Suppressor macrophage (primary cell): ENCODE measurements around the gene HSPBP1.

Source experiments
- DNase-seq, 4 experiments: peaks; one replicate each; pipeline ENCODE4 v3.0.0-alpha.2; 2020 to 2022

The HSPBP1 gene

DNA sequence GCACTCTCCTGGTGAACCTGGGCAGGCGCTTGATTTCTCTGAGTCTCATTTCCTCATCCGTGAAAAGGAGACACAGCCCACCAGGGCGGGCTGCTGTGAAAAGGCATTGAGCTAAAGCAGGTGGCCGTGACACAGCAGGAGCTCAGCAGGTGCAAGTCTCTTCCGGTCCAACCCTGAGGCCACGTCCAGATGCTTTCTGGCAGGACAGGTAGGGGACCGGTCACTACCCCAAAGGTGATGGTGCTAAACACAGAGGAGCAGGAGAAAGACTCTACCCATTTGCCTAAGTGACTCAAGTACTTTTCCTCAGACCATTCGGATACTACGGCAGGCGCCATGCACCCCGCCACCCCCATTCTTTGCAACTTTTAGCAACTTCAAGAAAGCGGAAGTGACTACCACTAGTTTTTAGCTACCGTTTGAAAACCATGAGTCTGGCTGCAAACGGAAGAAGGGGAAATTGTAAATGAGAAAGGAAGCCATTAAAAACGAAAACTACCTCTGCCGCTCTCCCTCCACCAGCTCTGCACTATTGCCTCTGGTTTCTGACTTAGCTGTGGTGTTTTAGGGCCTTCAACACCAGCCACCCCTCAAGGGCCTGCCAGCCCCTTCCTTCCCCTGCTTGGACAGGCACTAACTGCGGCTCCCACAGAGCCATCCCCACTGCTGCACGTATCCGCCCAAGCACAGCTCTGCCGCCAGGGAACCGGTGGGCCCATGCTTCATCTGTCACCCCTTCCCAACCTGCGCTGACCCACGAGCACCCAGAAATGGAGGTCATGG lies 25.9 kb downstream of the HSPBP1 start:
- peak; percentile 76 to 87 (median 82) for DNase-seq

DNA sequence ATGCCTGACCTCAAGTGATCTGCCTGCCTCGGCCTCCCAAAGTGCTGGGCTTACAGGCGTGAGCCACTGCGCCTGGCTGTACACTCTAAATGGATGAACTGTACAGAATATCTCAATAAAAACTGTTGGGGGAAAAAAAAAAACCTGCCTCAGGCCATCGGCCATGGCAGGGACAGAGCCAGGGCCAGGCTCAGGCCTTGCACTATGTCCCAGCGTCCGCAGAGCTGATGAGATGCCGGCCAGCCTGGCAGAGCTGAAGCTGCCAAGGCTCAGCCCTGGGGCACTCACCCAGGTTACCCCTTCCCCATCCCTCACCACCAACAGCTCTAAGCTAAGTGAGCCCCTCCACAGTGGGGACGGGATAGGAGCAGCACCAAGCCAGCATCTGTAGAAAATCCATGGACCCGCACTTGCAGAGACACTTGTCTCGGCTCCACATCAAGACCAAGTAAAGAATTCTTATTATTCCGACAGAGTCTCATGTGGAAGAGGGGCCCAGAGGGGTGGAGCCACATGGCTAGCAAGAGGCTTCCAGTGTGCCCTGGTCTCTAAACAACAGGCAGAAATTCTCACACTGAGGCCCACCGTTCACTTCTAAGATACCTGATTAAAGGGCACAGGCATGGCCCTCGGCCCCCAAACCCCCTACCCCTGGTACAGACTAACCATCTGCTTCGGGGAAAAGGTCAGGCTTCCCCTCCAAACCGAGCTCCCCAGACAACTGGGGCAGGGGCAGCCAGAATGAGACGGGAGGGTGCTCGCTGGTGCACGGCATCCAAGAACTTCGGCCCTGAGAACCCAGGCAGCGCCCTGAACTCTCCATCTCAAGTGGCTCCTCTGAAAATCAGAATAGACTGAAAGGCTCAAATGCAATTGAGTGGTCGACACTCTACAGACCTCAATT lies 26.9 kb downstream of the HSPBP1 start:
- DNase-seq, result no peak

DNA sequence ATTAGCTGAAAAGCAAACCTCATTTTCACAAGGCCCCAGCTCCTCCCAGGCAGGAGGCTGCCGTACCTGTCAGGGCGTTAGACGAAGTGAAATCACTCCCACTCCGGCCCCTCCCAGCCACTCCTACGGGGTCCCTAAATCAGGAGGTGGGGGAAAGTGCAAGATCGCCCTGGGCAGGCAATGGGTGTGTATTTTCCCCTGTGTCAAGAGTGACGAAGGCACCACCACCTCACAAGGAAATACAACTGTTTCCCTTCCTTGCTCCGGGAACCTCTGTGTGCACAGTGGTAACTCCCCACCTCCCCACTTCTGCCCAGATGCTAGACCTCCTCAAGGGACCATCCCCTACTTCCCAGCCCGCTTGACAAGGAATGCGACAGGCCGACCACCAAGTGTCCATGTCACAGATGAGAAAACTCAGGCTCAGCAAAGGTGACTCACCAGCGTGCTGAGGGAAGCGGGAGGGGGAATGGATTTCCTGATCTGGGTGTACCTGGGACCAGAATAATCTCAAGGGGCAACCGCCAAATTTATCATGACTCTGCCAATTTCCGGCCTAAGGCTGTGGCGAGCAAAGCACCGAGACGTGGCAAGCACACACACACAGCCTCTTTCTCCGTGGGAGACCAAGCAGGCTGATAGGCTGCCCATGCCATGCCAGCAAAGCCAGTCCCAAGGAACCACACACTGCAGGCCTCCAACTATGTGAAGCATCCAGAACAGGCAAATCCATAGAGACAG lies 28.4 kb downstream of the HSPBP1 start:
- peak in 1 of 4 experiments; percentile 11 for DNase-seq

DNA sequence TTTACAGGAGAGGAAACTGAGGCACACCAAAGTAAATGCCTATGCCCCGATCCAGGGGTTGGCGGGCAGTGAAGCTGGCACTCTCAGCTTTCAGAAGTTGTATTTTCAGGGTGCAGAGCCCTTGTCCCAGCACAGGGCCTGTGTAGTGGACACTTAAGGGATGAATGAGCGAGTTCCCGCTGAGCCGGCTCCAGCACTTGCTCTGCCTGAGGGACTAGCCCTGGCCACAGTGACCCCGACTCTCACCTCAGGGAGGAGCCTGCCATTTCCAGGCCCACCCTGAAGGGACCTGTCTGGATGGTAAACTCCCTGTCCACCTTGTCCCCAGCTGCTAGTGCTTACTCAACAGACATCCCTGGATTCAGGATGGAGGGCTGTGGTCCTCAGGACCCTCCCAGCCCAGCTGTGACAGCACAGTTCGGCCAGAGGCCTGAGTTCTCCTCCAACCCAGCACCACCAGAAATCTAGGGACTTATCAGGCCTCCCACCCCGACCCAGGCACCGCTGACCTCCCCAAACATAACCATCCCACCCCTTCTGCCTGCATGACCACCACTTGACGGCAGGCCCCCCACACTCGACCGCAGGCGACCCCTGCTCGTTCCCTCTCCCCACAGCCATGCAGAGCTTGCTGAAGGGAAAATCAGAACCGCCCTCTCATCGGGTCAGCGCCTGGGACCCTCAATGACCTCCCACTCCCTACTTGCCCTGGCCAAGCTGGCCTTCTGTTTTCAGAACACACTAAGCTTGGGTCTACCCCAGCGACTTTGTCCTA lies 29.5 kb downstream of the HSPBP1 start:
- DNase-seq, result no peak

DNA sequence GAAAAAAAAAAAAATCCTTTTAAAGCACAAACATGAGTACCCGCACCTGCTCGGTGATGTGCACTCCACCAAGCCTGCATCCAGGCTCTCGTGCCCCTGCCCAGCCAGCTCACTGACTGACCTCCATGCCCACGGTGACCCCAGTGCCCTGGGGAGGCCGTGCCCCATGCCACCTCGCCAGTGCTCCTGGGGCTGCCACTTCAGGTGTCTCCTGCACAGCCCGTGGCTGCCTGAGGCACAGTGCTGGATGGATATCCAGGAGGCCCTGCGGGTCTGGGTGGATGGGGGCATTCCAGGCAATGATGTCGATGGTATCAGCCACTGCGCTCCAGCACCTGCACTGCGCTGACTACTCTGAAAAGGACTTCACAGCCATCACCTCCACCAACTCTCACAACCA lies 30.1 kb downstream of the HSPBP1 start:
- DNase-seq, result no peak

DNA sequence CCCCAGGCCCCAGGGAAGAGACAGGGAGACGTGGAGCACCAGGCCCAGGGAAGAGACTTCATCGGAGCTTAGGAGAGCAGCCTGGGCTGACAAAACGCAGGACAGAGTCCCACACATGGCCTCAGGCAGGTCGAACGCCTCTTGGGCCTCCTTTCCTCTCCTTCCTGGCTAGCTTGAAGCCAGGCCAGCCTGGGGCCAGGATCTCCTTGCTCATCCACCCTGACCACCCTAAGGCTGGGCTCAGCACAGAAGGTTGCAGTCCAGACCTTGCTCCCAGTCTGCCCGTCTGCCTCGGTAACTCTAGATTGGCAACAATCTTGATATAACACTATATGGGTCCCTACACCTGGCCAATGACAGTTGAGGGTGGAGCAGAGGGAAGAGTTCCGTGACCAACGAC lies 31.2 kb downstream of the HSPBP1 start:
- no peak for DNase-seq

DNA sequence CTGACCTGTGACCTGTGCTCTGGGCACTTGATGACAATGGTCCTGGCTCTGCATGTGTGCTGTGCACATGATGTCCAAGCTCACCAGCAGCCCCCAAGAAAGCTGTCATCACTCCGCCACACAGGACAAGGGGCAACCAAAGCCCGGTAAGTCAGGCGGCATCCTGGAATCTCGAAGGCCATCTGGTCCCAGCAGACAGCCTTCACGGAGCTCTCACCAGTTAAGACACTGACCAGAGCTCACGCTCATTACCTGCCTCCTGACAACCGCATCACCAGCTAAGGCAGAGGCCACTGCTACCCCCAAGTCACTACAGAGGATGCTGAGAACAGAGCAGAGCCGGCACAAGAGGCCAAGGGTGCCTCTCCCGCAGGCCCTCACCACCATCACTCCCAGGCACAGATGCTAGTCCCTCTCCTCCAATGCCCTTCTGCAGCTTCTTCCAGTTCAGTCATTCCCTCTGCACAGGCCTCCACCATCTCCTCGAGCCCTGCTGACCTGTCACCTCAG lies 31.7 kb downstream of the HSPBP1 start:
- DNase-seq, result no peak

DNA sequence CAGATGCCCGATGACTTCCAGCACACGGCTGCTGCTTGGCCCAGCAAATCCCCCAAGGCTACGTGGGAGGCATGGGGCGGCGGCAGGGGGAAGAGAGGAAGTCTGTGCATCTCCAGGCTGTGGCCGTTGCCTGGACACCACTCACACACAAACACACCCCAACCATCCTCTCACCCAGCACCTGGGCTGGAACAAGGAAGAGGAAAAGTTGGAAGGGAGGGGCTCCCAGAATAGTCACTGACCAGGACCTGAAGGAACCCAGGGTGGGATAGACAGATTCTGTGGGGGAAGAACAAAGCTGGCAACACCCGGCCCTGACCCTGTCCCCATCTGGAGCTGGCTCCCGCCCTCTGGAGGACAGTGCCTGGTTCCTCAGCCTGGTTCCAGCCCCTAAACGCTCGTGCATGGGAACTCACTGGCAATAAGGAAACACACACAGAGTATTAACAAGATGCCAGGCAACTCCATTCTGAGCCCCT lies 32.2 kb downstream of the HSPBP1 start:
- peak; percentile 50 to 87 (median 74) for DNase-seq

DNA sequence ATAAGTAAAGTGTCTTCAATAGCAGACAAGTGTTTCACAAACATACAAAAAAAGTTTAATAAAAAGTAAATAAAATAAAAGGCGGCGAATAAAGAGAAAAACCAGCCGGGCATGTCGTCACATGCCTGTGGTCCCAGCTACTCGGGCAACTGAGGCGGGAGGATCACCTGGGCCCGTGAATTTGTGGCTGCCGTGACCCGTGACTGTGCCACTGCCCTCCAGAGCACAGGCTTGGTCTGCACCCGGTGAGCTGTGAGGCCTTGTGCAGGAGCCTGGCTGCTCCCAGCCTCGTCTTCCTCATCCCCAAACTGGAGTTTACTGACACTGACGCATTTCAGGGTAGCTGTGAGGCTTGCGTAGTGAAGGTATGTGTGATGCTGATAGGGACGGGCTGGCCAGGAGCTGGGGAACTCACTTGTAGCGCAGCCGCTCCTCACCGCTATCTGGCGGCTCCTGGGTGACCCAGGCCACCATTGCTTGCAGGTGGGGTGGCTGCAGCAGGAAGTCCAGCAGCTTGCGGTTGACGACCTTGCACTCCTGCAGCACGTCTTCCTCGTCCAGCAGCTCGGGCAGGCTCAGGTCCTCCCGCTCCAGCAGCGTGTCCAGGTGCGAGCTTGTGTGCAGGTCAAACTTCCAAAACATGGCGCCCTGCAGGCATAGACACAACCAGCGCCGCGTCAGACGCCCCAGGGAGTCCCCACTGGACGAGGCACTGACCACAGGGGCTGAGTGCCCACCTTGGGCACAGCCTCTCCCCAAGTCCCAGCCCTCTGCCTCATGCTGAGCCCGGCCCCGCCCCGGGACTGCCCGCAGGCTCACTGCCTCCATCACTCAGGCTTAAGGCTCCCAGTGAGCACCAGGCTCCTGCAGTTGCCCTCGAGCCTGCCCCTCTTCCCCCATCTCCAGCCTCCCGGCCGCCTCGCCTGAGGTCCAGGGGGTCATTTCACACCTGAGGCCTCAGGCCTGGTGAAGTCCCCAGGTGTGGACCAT lies 33.2 kb downstream of the HSPBP1 start:
- DNase-seq, result no peak

DNA sequence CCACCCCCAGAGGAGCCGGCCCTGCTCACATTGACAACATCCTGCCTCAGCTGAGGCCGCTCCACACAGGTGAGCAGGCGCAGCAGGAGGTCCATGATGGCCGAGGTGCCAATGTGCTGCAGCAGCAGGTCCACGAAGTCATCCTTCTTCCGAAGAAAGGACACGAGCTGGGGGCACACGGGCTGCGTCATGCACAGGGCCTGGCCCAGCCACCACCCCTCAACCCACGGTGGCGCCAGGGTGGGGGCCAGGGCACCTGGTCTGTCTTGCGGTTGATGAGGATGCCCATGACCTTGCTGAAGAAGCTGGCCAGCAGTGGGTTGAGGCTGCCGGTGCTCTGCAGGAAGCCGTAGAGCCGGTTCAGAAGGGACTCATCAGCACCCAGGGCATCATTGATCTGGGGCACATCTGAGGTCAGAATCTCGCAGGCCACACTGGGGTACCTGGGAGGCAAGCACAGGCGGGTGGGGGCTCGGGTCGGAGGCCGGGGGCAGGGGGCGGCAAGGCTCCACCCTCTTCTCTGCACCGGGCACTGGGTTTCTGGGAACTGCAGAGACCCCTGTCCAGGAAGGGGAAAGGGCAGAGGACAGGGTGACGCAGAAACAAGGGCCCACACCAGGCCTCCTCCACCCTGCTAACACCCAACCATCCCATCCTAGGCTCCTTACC lies 34.5 kb downstream of the HSPBP1 start:
- no peak for DNase-seq

DNA sequence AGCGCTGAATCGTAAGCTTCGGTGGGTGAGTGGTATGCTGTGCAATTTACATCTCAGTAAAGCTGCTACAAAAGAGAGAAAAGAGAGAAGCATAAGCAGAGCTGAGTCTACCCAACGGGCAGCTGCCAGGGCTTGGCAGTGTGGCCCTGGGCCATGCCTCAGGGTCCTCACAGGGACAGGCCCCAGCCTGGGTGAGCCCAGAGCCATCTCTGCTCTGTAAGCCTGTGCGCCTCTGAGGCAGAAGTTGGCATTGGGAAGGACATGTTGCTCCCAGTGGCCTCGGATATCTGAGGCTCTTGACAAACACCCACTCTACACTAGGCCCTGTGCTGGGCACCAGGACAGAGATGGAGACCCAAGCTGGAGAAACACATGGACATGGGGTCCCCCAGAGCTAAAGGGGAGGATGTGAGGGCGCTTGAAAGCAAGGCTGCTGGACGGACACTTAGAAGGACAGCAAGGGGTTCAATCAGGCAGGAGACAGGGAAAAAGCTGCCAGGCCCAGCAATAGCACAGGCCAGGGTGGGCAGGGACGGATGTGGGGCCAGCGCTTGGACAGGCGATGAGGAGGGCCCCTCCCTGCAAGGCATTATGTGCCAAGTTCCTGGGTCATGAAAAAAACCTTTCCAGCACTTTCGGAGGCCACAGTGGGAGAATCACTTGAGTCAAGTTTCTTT lies 35.8 kb downstream of the HSPBP1 start:
- no peak for DNase-seq

DNA sequence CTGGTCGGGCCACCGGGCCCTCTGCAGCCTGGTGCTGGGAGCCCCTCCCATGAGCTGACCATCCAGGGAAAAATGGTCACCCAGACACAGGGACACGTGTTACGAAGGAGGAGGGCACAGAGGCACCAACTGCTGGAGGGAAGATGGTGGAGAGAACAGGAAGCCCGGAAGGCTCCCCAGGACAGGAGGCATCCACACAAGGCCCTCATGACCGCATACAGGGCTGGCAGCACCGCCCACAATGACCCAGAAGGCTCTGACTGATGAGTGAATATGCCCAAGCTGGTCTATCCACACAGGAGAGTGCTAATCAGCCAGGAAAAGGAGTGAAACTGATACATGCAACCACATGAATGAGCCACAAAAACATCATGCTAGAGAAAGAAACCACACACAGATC lies 37.4 kb downstream of the HSPBP1 start:
- no peak for DNase-seq

DNA sequence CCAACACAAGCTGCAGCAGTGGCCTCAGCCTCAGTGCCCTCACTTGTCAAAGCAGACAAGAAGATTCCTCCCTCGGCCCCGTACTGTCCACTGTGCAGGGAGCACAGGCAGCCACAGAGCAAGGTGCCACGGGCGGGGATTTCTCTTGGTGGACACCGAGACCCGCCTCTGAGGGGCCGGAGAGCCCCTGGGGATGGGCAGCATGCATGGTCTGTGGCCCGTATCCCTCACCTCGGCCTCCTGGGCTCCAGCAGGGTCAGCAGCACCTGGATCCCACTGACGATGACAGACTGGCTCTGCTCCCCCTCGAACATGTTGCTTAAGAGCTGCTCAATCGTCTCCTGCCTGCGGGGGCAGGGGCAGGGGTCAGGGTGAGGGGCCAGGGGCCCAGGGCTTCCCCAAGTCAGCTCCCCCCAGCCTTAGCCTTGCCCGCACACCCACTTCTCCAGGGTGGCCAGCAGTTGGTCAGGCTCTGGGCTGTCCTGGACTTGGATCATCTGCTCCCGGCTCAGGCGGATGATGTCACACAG lies 37.9 kb downstream of the HSPBP1 start:
- no peak for DNase-seq

DNA sequence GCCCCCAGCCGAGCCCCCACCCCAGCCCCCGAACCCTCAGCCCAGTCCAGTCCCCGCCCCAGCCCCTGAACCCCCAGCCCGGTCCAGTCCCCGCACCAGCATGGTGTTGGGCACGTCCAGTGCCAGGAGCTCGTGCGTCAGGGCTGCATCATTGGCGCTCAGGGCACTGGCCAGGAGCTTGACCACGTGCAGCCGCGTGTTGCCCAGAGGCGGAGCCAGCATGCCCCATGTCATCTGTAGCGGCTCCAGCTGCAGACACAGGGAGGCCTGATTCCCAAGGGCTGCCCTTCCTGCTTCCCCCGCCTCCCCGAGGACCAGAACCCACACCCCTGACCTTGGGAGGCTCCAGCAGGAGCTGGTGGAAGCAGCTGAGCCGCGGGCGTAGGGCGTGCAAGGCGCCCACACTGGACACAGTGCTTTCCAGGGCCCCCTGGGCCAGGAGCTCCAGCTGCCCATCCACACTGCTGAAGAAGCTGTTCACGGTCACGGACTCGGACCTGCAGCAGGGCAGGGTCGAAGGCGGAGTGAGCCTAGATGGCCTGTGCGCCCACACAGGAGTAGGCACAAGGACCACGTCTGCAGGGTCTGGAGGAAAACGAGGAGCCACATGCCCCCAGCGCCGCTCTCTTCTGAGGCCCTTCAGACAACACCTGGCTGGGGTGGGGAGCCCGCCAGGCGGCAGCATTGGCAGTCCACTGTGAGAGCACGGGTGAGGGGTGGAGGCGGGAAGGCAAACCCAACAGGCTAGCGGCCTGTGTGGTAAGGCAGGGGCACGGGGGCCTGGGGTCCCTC lies 38.6 kb downstream of the HSPBP1 start:
- no peak for DNase-seq

DNA sequence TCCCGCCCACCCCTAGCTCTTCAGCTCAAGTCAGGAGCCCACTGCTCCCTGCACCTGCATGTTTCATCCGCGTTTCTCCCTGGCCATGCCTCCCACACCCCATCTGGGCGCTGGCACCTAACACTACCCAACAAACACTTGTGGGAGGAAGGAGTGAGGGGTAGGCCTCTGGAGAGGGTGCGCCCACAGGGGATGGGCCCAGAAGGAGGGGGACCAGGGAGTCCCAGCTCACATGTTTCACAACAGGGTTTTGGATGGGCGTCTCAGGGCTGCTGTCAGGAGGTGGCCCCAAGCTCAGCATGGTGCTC lies 39.2 kb downstream of the HSPBP1 start:
- no peak for DNase-seq

DNA sequence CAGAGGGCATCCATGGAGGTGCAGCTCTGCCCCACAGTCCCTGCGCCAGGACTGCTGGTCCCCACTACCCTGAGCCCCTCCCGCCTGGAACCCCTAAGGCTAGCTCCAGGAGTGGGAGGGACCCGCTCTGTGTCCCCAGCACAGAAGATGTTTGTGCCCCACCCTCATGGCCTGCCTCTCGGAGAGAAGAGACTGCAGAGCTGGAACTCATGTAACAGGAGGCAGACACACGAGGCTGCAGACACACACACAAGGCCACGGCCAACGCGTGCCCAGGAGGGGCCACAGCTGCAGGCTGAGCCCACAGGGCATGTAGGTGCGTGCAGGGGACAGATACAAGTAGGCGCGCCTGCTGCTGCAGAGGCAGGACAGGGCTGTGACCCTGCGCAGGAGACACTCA lies 40.9 kb downstream of the HSPBP1 start:
- no peak for DNase-seq

DNA sequence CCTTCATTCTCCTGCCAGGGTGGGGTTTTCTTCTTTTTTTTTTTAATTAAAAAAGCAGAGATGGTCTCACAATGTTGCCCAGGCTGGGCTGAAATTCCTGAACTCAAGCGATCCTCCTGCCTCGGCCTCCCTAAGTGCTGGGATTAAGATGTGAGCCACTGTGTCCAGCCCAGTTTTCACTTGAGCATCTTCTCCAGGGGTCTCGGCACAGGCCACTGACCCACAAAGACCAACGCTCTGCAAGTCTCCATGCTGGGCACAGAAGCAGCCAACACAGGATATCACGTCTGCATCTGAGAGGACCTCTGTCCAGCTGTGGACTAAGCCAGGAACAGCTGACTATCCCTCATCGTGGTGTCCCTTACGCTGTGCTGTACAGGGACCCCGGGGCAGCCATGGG lies 41.9 kb downstream of the HSPBP1 start:
- DNase-seq, result no peak

DNA sequence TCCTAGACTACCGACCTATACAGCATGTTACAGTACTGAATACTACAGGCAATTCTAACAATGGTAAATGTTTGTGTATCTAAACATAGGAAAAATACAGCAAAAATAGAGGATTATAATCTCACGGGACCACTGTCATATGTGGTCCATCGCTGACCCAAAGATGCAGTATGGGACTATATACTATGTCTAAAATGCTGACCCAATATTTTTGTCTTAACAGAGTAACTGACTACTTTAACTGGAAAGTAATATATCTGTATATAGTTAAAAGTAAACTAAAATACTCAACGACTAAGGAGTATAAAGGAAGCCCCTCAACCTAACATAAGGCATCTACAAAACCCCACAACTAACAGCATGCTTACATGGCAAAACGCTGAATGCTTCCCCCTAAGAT lies 46.9 kb downstream of the HSPBP1 start:
- no peak for DNase-seq

DNA sequence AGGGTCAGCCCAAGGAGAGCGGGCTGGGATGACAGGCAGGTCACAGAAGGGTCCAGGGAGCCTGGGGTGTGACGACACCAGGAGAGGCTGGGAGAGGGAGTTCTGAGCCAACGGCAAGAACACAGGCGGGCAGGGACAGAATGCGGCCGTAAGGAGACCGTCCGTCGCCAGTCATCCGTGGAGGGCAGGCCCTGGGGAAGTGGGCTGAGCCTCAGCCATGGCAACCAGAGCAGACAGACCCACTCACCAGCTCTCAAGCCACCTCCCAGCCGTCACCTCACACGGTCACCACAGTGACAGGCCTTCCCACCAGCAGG lies 47.7 kb downstream of the HSPBP1 start:
- no peak for DNase-seq
